Fibroblast of skin of right biceps (primary cell): ENCODE measurements around the gene SLF2.
A peak's percentile ranks its signal among the peaks of the same experiment; 100 is the strongest.

Experiments
- DNase-seq: peaks from one replicate; pipeline ENCODE4 v3.0.0-alpha.2; 2013

Gene SLF2, protein sequence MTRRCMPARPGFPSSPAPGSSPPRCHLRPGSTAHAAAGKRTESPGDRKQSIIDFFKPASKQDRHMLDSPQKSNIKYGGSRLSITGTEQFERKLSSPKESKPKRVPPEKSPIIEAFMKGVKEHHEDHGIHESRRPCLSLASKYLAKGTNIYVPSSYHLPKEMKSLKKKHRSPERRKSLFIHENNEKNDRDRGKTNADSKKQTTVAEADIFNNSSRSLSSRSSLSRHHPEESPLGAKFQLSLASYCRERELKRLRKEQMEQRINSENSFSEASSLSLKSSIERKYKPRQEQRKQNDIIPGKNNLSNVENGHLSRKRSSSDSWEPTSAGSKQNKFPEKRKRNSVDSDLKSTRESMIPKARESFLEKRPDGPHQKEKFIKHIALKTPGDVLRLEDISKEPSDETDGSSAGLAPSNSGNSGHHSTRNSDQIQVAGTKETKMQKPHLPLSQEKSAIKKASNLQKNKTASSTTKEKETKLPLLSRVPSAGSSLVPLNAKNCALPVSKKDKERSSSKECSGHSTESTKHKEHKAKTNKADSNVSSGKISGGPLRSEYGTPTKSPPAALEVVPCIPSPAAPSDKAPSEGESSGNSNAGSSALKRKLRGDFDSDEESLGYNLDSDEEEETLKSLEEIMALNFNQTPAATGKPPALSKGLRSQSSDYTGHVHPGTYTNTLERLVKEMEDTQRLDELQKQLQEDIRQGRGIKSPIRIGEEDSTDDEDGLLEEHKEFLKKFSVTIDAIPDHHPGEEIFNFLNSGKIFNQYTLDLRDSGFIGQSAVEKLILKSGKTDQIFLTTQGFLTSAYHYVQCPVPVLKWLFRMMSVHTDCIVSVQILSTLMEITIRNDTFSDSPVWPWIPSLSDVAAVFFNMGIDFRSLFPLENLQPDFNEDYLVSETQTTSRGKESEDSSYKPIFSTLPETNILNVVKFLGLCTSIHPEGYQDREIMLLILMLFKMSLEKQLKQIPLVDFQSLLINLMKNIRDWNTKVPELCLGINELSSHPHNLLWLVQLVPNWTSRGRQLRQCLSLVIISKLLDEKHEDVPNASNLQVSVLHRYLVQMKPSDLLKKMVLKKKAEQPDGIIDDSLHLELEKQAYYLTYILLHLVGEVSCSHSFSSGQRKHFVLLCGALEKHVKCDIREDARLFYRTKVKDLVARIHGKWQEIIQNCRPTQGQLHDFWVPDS

DNA sequence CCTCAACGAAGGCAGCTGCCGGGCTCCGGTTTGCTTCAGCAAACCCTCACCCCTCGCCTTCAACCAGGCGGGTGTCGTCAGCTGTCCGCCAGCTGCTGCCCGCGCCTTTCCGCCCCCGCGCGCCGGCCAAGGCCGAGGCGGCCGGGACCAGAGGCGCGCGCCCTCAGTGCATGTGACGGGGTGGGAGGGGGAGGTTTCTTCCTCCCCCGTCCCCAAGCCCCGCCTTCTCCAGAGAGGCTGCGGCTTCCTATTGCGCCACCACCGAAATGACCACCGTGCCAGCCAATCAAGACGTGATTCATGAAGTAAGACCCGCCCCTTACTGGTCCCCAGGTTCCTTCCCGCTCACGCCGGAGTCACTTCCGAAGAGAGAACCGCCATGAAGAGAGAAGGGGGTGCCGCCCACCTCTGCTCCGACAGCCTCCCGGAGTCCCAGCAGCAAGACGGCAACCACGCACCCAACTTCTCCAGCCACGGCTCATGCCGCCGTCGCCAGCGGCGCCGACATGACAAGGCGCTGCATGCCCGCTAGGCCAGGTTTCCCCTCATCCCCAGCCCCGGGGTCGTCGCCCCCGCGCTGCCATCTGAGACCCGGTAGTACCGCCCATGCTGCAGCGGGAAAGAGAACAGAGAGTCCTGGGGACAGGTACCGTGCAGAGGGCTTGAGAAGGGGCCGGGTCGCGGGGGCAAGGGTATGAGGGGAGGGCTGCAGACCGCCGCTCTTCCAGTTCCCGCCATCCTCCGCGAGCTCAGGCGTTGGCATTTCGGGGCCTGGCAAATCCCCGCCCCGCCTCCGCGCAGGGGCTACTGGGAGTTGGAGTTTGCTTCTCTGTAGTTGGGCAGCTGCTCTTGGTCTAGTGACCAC is at the start of gene SLF2:
Gene SLF2, plus strand, starts transcription at position 359 of the 865 bp plus-strand sequence. Its CDS starts 148 bp downstream, at position 507.
- peak; percentile 98 for DNase-seq

DNA sequence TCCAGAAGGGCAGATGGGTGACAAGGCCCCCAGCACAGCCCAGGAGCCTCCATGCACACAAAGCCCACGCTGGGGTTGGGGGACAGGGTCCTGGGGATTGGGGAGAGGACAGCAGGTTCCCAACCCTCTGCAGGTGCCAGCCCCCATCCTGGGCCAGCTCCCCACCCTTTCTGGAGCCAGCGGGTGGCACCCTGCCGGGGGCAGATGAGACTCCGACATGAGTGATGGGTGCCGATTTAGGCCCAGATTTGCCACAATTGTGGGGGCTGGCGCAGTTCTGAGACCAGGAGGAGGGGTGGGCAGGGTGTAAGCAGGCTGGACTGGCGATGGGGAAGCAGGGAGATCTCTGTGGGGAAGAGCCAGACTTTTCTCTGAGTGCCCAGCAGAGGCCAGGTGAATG is 49.3 kb upstream of the SLF2 start:
- DNase-seq, result no peak

DNA sequence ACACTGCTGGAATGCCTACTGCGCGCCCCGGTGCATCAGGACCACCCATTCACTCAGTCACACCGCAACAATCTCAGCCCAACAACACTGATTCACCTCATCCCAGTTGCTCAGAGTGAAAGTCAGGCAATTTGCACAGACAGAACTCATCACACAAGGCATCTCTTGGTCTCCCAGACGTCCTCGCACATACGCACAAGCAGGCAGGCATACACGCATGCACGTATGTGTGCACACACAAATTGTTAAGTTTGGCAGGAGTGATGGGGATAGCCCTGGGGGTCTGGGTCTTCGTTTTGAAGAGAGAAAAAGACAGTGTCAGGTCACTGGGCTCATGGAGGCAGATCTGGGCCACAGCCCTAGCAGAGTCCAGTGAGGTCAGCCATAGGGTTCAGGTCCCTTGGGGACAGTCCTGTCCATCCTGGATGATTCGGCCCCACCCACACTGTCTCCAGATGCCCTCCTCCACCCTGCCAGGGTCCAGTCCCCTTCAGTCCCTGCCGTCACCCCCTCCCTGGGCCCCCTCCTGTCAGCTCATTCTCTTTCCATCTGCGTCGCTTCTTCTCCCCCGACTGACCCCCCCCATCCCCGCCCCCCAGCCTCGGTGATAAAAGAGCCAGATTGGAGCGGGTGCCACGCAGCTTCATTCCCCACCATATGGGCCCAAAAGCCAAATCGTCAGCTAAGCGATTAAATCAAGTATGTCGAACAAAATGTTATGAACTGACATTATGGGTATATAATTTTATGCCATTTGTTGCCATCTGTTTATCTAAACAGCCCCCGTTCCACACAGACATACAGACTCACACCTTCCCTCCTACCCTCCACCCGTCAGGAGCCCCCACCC is 48.5 kb upstream of the SLF2 start:
- DNase-seq, result no peak

DNA sequence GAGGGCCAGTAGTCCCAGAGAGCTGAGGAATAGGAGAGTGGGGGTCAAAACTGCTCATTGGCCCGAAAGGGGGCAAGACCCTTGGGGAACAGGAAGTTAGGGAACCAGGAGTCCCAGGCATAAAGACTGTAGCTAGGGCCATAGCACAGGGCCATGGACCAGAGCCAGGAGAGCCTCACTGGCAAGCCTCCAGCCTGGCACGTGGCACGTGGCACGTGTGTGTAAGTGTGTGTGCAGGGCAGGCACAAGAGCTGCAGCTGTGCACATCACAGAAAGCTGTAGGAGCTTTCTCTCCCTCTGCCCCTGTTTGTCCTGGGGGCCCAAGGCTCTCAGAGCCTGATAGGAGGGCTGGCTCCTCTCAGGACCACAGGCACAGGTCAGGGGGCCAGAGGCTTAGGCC is 47.8 kb upstream of the SLF2 start:
- no peak for DNase-seq

DNA sequence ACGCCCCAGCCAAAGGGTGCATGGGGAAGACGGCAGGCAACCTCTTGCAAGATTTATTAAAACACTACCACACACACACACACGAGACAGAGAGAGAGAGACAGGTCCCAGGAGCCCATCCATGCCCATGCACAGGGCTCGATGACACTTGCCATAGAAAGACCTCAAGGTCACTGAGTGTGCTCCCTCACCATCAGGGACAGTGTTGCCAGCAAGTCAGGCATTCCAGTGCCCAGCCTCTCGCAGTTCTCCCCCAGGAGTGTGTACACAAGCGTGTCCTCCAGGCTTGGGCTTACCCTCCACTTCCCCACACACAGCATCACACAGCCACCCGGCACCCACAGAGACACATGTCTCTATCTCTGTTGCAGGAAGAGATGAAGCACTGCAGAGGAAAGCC is 46.8 kb upstream of the SLF2 start:
- DNase-seq, result no peak

DNA sequence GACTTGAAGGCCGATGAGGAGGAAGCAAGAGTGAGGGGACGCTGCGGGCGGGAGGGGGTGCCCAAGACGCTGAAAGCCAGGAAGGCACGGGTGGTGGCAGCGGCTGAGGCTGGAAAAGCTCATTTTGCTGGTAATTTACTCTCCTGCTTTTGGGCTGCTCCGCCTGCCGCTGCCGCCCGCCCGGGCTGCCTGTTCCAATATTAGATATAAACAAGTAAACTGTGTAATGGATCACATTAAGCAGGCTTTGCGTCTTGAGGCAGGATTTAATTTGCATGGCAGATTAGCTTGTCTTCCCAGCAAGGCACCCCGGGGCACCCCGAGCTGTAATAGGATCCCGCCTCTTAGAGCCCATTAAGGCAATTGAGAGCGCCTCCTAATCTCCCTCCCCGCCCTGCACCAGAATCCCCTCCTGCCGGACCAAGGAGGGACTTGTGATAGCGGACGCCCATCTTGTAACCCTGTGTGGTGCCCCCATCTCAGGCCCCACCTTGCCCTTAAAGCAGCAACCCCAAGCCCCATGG is 46.1 kb upstream of the SLF2 start:
- DNase-seq, result no peak

DNA sequence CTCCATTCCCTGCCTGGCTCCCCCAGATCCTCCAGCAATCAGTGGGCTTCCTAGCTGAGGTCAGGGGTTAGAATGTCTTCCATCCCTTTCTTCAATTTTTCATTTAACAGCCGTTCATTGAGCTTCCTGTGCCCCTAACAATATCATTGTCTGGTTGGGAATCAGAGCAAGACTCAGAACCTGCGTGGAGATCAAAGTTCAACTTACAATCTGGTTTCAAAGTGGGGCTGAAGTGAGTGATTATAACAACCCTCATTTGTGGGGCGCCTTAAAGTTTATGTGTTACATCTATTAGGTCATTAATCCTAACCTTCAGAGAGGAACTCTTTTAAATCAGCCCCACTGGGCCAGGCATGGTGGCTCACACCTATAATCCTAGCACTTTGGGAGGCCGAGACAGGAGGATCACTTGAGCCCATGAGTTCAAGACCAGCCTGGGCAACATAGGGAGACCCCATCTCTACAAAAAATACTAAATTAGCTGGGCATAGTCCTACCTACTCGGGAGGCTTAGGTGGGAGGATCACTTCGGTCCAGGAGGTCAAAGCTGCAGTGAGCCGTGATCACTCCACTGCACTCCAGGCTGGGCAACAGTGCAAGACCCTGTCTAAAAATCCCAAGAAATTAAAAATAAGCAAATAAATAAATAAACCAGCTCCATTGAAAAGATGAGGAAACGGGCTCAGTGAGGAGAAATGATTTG is 45.4 kb upstream of the SLF2 start:
- DNase-seq, result no peak

DNA sequence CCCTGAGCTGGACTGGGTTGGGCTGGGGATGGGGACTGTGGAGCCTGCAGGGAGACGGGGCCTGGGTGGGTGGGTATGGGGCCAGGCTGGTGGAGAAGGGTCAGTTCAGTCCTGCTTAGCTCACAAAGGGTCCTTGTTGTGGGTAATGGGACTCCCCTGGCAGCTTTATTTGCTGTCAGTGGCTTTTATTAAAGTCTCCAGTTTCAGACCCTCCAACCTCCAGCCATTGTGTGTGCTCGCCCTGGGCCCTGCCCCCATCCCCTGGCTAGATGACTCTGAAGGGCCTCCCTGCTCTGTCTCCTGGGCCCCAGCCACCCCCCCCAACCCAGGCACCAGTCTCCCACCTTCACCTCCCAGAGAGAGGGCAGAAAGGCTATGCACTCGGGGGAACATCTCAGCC is 44.4 kb upstream of the SLF2 start:
- no peak for DNase-seq

DNA sequence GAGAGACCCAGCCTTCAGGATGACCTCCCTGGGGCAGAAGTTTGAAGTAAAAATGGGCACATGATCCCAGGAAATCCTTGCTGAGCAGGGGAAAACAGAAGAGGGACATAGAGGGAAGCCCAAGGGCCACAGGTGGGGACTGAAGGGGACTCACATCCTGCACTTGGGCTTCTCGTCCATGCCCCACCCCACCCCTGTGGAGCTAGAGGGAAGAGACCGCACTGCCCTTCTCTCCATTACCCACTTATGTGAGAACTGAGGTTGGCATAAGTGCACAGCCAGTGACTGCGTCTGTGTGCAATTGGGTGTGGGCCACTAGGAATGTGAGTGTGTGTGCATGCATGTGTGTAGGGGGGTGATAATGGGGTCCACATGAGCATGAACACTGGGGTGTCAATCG is 43.4 kb upstream of the SLF2 start:
- DNase-seq, result no peak

DNA sequence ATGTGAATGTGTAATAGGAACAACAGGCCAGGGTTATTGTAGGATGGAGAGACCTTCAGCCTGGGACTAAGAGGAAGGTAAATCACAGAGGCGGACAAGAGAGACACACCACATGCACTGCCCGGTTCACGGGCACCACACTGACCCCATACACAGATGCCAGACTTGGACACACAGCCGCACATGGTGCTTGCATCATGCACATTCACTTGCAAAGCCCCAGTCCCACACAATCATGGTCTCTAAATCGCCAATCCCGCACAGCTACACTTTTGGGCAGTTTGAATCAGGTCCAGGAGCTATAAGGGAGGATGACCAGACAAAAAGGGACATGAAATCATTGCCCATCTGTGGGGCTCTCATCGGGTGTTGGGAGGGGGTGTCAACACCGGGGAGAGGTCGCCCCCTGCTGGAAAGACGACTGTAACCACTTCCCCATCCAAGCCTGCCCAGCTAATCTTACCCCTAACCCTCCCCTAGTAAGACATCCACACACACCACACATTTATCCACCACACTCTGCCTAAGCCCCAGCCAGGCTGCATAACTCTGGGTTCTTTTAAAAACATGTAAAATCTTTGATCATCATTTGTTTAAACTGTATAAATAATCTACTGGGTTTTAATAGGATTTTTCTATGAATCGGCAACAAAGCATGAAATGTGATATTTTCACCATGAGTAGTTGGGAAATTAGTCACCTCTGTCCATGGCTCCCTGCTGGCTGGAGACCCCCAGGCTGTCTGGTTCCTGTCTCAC is 40.5 kb upstream of the SLF2 start:
- peak; percentile 83 for DNase-seq

DNA sequence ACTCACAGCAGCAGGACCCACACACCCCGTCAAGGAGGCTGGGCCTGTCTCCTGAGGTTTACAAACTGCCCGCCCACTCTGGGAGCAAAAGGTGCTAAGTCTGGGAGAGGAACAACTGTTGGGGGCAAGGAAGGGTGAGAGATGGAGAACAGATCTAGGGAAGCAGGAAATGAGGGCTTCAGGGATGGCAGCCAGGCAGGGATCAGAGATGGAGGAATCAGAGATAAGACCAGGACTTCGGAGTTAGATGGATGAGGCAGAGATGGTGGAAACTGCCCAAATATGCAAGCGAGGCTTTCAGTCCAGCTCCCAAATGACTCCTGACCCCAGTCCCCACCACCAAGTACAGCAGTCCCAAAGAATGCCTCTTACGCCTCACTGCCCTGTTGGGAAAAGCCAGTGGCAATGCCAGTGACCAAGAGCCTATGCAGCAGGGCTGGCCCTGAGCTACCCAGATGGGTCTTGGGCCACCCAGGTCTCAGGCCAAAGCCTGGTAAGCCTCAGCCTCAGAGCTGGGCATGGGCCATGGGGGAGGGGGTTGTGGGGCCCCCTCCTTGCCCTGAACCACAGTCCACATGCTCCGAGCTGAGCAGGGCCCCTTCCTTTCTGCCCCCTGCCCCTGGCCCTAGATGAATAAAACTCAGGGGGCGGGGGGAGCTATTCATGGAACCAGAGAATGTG is 39.5 kb upstream of the SLF2 start:
- peak; percentile 19 for DNase-seq

DNA sequence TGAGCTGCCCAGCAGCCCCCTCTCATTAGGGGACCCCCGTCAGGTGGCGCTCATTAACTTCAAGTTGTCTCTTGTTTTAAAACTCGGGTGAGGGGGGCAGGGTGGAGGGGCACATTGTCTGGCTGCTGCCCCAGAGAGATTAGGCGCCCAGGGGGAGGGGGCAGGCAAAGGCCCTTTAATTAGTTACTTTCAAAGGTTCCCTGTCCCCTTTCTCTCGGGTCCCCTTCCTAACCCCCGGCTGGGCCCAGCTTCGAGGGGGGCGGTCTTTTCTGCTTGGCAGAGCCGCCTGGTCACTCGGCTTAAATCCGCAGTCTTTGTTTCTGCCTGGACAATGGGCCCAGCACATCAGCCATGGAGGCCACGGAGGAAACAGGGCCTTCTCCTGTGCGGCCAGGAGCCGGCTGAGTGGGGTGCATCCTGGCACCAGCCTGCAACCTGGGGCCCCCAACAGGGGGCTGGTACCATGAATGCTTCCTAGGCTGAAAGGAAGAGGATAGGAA is 38.9 kb upstream of the SLF2 start:
- no peak for DNase-seq

DNA sequence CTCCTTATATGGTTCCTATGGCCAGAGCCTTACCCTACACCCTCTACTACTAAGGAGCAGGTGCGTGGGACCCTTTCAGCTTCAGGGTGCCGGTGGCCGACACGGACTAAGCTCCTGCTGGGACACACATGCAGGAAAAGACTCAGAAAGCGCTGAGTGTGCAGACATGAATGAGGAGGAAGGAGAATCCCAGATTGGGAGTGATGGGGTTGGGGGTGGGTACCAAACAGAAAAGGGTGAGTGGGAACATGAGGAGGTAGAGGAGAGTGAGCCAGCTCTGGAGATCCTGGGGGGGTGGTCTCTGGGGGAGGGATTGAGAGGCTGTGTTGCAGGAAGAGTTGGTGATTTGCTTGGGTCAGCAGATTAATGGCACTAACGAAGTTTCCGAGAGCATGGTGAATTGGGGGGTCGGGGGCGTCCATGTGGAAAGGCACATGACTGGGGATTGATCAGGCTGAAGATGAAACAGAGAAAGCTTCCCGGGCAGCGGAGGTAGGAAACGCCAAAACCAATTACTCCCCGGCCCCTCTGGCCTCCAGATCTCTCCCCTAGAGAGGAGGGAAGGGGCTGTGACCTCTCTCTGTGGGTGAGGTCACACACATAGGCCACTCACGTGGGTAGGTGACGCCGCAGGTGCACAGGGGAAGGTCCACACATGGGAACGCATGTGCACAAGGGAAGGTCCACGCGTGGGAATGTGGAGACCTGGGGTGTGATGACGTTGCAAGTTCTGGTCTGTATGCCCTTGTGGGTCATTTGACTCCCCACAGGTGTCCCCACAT is 37.9 kb upstream of the SLF2 start:
- DNase-seq, result no peak

DNA sequence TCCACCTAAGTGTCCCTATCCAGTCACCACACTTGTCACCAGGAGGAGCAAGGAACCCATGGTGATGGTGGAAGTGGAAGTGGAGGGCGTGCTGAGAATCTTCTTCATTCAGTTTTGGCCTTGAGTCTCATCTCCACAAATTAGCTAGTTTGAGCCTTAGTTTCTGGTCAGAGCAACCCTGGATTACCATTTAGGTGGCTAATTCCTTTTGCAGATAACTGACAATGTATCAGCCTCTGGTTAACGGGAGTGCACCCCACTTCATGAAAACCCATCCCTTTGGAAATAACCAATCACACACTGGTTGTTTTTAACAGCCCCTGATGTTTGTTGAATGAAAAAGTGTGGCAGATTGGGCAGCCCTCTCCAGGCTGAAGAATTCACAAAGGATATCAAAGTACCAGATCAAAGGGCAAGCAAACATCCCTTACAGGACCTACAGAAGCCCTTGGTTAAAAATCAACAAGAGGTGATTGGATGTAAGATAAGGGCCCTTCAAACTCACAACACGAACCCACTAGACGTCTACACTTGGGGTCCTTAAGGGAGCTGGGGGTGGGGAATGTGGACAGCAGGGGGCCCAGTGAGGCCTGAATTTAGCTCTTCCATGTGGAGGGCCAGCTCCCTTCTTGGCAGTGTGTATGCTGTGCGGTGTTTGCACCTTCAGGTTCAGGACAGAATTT is 37.1 kb upstream of the SLF2 start:
- DNase-seq, result no peak

DNA sequence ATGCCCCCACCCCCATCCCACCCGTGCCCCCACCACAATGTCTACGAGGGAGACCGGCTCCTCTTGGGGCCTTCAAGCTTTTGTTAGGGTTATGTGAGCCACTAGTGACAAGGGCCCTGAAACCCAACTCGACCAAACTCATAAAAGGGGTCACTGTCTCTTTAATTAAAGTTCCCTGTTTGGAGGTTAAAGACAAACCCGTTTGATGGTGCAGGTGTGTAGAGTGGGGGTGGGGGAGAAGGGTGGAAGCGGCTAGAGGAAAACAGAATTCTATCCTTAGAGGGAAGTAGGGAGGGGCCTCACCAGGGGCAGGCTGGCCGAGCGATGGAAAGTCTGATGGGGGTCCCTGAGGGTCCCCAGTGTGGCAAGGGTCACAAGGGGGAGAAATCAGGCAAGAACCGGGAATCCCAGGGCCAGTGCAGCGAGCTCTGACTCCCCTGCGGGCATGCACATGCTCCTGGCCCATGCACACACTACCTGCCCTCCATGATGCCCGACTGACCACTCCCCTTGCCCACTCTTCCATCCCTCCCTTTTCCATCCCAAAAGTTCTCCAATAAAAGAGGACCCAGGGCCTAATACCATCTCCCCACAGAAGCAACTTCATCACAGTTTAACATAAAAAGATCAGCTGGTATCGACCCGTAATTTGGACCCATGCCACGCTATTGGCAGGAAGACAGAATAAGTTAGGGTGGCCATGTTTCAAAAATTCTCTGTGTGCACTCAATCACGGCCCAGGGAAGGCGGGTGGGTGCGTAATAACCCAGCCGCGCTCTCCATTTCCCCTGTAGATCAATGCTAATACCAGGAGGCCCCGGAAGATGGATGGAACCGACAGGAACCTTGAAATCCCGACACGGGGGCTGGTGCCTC is 35.9 kb upstream of the SLF2 start:
- no peak for DNase-seq

DNA sequence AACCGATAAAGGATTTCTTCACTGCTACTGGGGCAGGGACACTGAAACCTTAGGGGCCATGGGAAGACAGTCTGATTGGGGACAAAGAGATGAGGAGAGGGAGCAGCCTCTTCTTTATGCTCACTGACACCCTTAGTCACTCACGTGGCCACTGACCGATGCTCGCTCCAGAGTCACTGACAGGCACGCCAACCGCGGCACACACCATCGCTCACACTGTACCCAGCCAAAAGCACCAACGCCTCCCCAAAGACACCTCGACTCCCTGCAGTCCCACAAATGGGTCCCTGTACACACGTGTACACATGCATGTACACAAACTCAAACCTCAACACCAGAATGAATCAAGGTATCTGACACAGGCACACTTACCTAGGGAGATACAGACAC is 35.3 kb upstream of the SLF2 start:
- DNase-seq, result no peak
